K562 (cell line): ENCODE data around the gene MKNK1. TPM values are rescaled to one million over a fixed set of nuclear protein-coding genes. Genes with fewer than 3 reads are reported as not detected.

Source experiments
- CAMTA2 ChIP-seq: fragments of 250-450 bp; sonication (Bioruptor Pico); conservative IDR thresholded peaks from 2 replicates; pipeline ENCODE4 v1.5.1; 2022
- ESRRB ChIP-seq: fragments of 250-450 bp; sonication (Bioruptor Pico); IDR thresholded peaks from 2 replicates; pipeline ENCODE4 v1.5.0; 2020; ENCODE audit warnings: mild to moderate bottlenecking, moderate library complexity, borderline replicate concordance
- ETV1 ChIP-seq: fragments of 450-650 bp; conservative IDR thresholded peaks from 2 replicates; pipeline ENCODE4 v1.6.1; 2016; ENCODE audit warnings: missing genetic modification characterization, control low read depth, low read depth, missing compliant biosample characterization
- GABPB1 ChIP-seq: sonication (generic); formaldehyde crosslinking; IDR thresholded peaks from 2 replicates; pipeline ENCODE4 v1.8.0; 2022; ENCODE audit warnings: mild to moderate bottlenecking, missing genetic modification reagents
- GATA2 ChIP-seq: sonication (generic); formaldehyde crosslinking; IDR thresholded peaks from 2 replicates; pipeline ENCODE4 v1.4.0; 2020; ENCODE audit warnings: mild to moderate bottlenecking, missing genetic modification reagents
- IRF1 ChIP-seq: sonication (generic); formaldehyde crosslinking; IDR thresholded peaks from 2 replicates; pipeline ENCODE4 v1.8.0; 2022; ENCODE audit warnings: missing genetic modification reagents, mild to moderate bottlenecking, borderline replicate concordance
- LCOR ChIP-seq: sonication (generic); formaldehyde crosslinking; IDR thresholded peaks from 2 replicates; pipeline ENCODE4 v1.8.0; 2022; ENCODE audit warnings: mild to moderate bottlenecking, missing genetic modification reagents
- MYNN ChIP-seq, 2 experiments: sonication (generic); formaldehyde crosslinking in 1 of 2; IDR thresholded peaks; 2 replicates each; pipeline versions ENCODE4 v1.5.0 to v1.6.1; 2016 to 2020; ENCODE audit warnings: antibody characterized with exemption in 1 of 2, missing genetic modification reagents in 1 of 2
- NR1H2 ChIP-seq: sonication (generic); formaldehyde crosslinking; IDR thresholded peaks from 2 replicates; pipeline ENCODE4 v1.4.0; 2020; ENCODE audit warnings: mild to moderate bottlenecking, missing genetic modification reagents
- POLR2AphosphoS5 ChIP-seq: IDR thresholded peaks from 2 replicates; pipeline ENCODE4 v1.6.1; 2011; ENCODE audit warnings: mild to moderate bottlenecking, low read depth, low read length, moderate library complexity; ENCODE audit not compliant: control insufficient read depth, insufficient read depth
- RBBP5 ChIP-seq: fragments of 200-600 bp; sonication (generic); IDR thresholded peaks from 2 replicates; pipeline ENCODE4 v1.6.1; 2012; ENCODE audit warnings: borderline replicate concordance, mild to moderate bottlenecking, low read length, control low read depth, inconsistent platforms; ENCODE audit not compliant: insufficient read depth, poor library complexity, severe bottlenecking
- SAFB2 ChIP-seq: fragments of 200-400 bp; formaldehyde crosslinking; IDR thresholded peaks from 2 replicates; pipeline ENCODE4 v1.6.1; 2018; ENCODE audit warnings: borderline replicate concordance, low read length, low read depth, moderate library complexity; ENCODE audit not compliant: severe bottlenecking
- ZBTB17 ChIP-seq: fragments of 450-650 bp; formaldehyde crosslinking; IDR thresholded peaks from 2 replicates; pipeline ENCODE4 v1.4.0; 2020; ENCODE audit warnings: mild to moderate bottlenecking
- ZFP30 ChIP-seq: fragments of 250-450 bp; sonication (Bioruptor Pico); IDR thresholded peaks from 2 replicates; pipeline ENCODE4 v1.8.0; 2022; ENCODE audit warnings: moderate library complexity, mild to moderate bottlenecking, inconsistent platforms, borderline replicate concordance
- ZNF232 ChIP-seq: sonication (generic); formaldehyde crosslinking; IDR thresholded peaks from 2 replicates; pipeline ENCODE4 v1.8.0; 2022; ENCODE audit warnings: mild to moderate bottlenecking, missing genetic modification reagents
- ZNF277 ChIP-seq: fragments of 250-450 bp; sonication (Bioruptor Pico); IDR thresholded peaks from 2 replicates; pipeline ENCODE4 v1.8.0; 2022; ENCODE audit warnings: inconsistent platforms, mild to moderate bottlenecking, moderate library complexity, borderline replicate concordance
- polyA plus RNA-seq, 8 experiments: library from polyadenylated mRNA; depleted of rRNA in 4 of 8; stranded (reverse) in 5 of 8; unstranded in 3 of 8; fragments of >200 nt; fragmentation: Nextera tagmentation in 2 of 8; fragmentation: Illumina TruSeq in 1 of 8; extraction: Ambion mirVana in 2 of 8; extraction: Trizol in 1 of 8; gene quantifications; 2 replicates each; pipeline versions ENCODE4 v1.2.1 to v1.2.3, GENCODE V29; 2011 to 2014; ENCODE audit warnings: inconsistent platforms in 1 of 8, missing spikeins in 1 of 8
- total RNA-seq, 7 experiments: library from RNA; depleted of rRNA in 6 of 7; stranded (reverse); fragments of >200 nt in 6 of 7; fragmentation: Illumina TruSeq in 2 of 7; extraction: Trizol in 2 of 7; gene quantifications; 2 replicates each; pipeline versions ENCODE4 v1.2.1 to v1.2.3, GENCODE V29; 2011 to 2021; ENCODE audit warnings: low replicate concordance in 1 of 7
- TF ChIP-seq, protein P1 (sequence below): fragments of 250-450 bp; sonication (Bioruptor Pico); IDR thresholded peaks from 2 replicates; pipeline ENCODE4 v1.4.0; 2020
- TF ChIP-seq, protein P2 (sequence below): fragments of 450-650 bp; formaldehyde crosslinking; IDR thresholded peaks from 2 replicates; pipeline ENCODE4 v1.4.0; 2020; ENCODE audit warnings: mild to moderate bottlenecking, moderate library complexity

MKNK1 gene
- total and polyA plus RNA-seq, 9 of the 15 experiments (the other 6 are each of a cell fraction or from before 2014, with no cell fraction given): 27.7 to 51.3 (median 43.7) TPM

DNA sequence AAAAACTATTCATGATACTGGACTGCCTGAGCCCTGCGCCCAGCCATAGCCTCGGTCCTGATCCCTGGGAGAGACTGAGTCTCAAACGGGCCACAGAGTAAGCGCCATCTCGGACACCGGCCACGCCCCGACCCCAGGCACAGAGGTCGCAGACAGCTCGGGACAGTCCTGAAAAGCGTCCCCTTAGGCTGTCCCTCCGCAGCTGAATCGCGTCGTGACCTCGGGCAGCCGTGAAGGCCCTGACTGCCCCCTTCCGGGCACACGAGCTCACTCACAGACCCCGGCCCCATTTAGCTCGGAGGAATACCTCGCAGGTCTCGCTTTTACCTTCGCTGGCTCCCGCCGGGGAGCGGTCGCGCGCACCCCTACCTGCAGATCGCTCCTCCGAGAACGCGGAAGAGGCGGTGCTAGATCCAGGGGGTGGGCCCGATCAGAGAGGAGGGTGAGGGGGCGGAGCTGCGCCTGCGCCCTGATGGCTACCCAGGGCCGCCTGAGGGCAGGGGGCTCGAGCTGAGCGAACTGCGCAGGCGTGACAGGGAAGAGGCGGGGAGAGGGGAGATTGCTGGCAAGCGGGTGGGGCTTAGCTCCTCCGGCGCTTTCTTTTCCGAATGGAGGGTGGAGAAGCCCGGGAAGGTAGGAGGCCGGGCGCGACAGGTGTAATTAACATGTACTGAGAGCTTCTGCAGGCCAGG lies at the start of gene MKNK1 (continued):
- TF ChIP-seq IRF1 (no peak), LCOR (CRISPR knock-in tag) (no peak), MYNN (IDR thresholded peaks at IDR 0.05) (no peak), MYNN (CRISPR knock-in tag; IDR thresholded peaks at IDR 0.05) (no peak), GABPB1 (CRISPR knock-in tag) (peak; percentile 64; the same call in 1 of the 2 replicates), ZNF277 (CRISPR knock-in tag) (no peak), ZFP30 (CRISPR knock-in tag) (no peak), GATA2 (CRISPR knock-in tag) (no peak), RBBP5 (peak; percentile 94), ZNF232 (CRISPR knock-in tag) (no peak), NR1H2 (CRISPR knock-in tag) (no peak), CAMTA2 (no peak), SAFB2 (no peak), ESRRB (CRISPR knock-in tag) (no peak), ETV1 (tag) (no peak), ZBTB17 (CRISPR knock-in tag) (peak; percentile 79; the same call in 1 of the 2 replicates), POLR2AphosphoS5 (peak; percentile 91)
- TF ChIP-seq, protein P1, sequence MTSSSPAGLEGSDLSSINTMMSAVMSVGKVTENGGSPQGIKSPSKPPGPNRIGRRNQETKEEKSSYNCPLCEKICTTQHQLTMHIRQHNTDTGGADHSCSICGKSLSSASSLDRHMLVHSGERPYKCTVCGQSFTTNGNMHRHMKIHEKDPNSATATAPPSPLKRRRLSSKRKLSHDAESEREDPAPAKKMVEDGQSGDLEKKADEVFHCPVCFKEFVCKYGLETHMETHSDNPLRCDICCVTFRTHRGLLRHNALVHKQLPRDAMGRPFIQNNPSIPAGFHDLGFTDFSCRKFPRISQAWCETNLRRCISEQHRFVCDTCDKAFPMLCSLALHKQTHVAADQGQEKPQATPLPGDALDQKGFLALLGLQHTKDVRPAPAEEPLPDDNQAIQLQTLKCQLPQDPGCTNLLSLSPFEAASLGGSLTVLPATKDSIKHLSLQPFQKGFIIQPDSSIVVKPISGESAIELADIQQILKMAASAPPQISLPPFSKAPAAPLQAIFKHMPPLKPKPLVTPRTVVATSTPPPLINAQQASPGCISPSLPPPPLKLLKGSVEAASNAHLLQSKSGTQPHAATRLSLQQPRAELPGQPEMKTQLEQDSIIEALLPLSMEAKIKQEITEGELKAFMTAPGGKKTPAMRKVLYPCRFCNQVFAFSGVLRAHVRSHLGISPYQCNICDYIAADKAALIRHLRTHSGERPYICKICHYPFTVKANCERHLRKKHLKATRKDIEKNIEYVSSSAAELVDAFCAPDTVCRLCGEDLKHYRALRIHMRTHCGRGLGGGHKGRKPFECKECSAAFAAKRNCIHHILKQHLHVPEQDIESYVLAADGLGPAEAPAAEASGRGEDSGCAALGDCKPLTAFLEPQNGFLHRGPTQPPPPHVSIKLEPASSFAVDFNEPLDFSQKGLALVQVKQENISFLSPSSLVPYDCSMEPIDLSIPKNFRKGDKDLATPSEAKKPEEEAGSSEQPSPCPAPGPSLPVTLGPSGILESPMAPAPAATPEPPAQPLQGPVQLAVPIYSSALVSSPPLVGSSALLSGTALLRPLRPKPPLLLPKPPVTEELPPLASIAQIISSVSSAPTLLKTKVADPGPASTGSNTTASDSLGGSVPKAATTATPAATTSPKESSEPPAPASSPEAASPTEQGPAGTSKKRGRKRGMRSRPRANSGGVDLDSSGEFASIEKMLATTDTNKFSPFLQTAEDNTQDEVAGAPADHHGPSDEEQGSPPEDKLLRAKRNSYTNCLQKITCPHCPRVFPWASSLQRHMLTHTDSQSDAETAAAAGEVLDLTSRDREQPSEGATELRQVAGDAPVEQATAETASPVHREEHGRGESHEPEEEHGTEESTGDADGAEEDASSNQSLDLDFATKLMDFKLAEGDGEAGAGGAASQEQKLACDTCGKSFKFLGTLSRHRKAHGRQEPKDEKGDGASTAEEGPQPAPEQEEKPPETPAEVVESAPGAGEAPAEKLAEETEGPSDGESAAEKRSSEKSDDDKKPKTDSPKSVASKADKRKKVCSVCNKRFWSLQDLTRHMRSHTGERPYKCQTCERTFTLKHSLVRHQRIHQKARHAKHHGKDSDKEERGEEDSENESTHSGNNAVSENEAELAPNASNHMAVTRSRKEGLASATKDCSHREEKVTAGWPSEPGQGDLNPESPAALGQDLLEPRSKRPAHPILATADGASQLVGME: peak; percentile 63; the same call in 1 of the 2 replicates
- TF ChIP-seq, protein P2, sequence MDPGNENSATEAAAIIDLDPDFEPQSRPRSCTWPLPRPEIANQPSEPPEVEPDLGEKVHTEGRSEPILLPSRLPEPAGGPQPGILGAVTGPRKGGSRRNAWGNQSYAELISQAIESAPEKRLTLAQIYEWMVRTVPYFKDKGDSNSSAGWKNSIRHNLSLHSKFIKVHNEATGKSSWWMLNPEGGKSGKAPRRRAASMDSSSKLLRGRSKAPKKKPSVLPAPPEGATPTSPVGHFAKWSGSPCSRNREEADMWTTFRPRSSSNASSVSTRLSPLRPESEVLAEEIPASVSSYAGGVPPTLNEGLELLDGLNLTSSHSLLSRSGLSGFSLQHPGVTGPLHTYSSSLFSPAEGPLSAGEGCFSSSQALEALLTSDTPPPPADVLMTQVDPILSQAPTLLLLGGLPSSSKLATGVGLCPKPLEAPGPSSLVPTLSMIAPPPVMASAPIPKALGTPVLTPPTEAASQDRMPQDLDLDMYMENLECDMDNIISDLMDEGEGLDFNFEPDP (CRISPR knock-in tag): 0 out of 2 replicates have a peak, but pooled peaks have one; percentile 33
